CD4-positive, CD25-positive, alpha-beta regulatory T cell (primary cell): Measurements from ENCODE around the gene WNK3. TPM values are rescaled to one million over a fixed set of nuclear protein-coding genes. Genes with fewer than 3 reads are reported as not detected.

ENCODE experiments used
- ATAC-seq, 2 donors: fragments of 150-1000 bp; cut with Tn5 transposase; one replicate each; pipeline ENCODE4 v1.10.0; 2021; ENCODE audit warnings: low read depth in 2 of 2, moderate number of reproducible peaks in 2 of 2, moderate library complexity in 1 of 2
- DNase-seq, 3 donors: peaks; one replicate each; pipeline versions ENCODE4 v3.0.0 to v3.0.0-alpha.2; 2012 to 2022; ENCODE audit warnings: mixed read lengths in 1 of 3
- H3K27ac ChIP-seq: one replicate; pipeline ENCODE4 v1.7.0; 2013; ENCODE audit warnings: mild to moderate bottlenecking, low read length; ENCODE audit not compliant: insufficient read depth, poor library complexity, severe bottlenecking
- H3K27me3 ChIP-seq: one replicate; pipeline ENCODE4 v1.7.0; 2013; ENCODE audit warnings: low read length; ENCODE audit not compliant: control insufficient read depth, insufficient read depth
- H3K36me3 ChIP-seq: one replicate; pipeline ENCODE4 v1.7.0; 2013; ENCODE audit warnings: mild to moderate bottlenecking, low read length, moderate library complexity; ENCODE audit not compliant: control insufficient read depth, insufficient read depth
- H3K4me1 ChIP-seq: 2 replicates; pipeline ENCODE4 v1.7.0; 2013; ENCODE audit warnings: mild to moderate bottlenecking, low read length; ENCODE audit not compliant: insufficient read depth, control insufficient read depth, poor library complexity, severe bottlenecking
- H3K4me3 ChIP-seq: one replicate; pipeline ENCODE4 v1.7.0; 2013; ENCODE audit warnings: low read depth, mild to moderate bottlenecking, low read length, moderate library complexity
- H3K9me3 ChIP-seq, 2 experiments: 1 replicate in 1 of 2; 2 replicates in 1 of 2; pipeline ENCODE4 v1.7.0; 2013; ENCODE audit warnings: low read length in 2 of 2, mild to moderate bottlenecking in 1 of 2, moderate library complexity in 1 of 2; ENCODE audit not compliant: control insufficient read depth in 2 of 2
- H3K27ac Mint-ChIP-seq, 3 donors: one replicate each; pipeline ENCODE4 v1.8.0; 2020 to 2022; ENCODE audit warnings: mild to moderate bottlenecking in 3 of 3, mixed read lengths in 3 of 3, moderate library complexity in 2 of 3
- H3K27me3 Mint-ChIP-seq: one replicate; pipeline ENCODE4 v1.8.0; 2022; ENCODE audit warnings: mild to moderate bottlenecking, mixed read lengths
- H3K36me3 Mint-ChIP-seq: one replicate; pipeline ENCODE4 v1.8.0; 2020; ENCODE audit warnings: mixed read lengths
- H3K4me1 Mint-ChIP-seq, 4 donors: one replicate each; pipeline ENCODE4 v1.8.0; 2020 to 2022; ENCODE audit warnings: mixed read lengths in 4 of 4, mild to moderate bottlenecking in 1 of 4
- H3K4me3 Mint-ChIP-seq, 4 donors: one replicate each; pipeline ENCODE4 v1.8.0; 2020 to 2022; ENCODE audit warnings: mild to moderate bottlenecking in 4 of 4, mixed read lengths in 4 of 4, moderate library complexity in 3 of 4
- H3K9me3 Mint-ChIP-seq, 7 donors: one replicate each; pipeline ENCODE4 v1.8.0; 2020 to 2022; ENCODE audit warnings: mixed read lengths in 7 of 7, mild to moderate bottlenecking in 3 of 7, moderate library complexity in 2 of 7
- polyA plus RNA-seq, 4 donors: library from polyadenylated mRNA; unstranded; fragments of 300-500 nt; fragmentation: Illumina TruSeq; gene quantifications; one replicate each; pipeline ENCODE4 v1.2.3, GENCODE V29; 2021
- total RNA-seq: library from RNA; stranded (reverse); gene quantifications from one replicate; pipeline ENCODE4 v1.2.3, GENCODE V29; 2022

WNK3 gene
- total and polyA plus RNA-seq, 5 donors from 2014 or later = 0.06 TPM; not detected in 4

DNA sequence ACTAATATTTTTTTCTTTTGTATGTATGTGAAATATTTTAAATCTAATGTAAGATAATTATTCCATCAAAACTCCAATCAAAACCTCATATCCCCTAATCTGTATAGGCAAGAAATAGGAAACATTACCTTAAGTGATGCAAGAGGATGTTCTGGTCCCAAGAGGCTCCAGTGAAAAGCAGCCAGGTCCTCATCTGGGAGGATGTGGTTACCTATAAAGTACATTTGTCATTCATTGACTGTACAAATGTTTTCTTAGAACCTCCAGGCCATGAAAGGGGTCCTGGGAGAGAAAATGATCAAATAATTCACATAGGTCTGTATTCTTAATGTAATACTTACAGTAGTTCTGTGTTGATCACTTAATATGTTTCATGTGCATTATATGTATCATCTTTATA is 200.3 kb downstream of the WNK3 start:
- no peaks in the 10 kb centered on the region for H3K9me3 ChIP-seq
- ATAC-seq = no peak
- Mint-ChIP-seq H3K9me3 (no peaks in the 10 kb centered on the region), H3K27me3 (no peaks in the 10 kb centered on the region), H3K36me3 (peaks cover 20% of the 10 kb centered on the region), H3K27ac (no peak overlapping the region), H3K4me1 (peaks cover 0 to 5% (median 0%) of the 10 kb centered on the region in 4 donors), H3K4me3 (no peak overlapping the region)
- H3K27ac ChIP-seq = no peak overlapping the region
- H3K36me3 ChIP-seq = no peaks in the 10 kb centered on the region
- no peaks in the 10 kb centered on the region for H3K4me1 ChIP-seq
- H3K4me3 ChIP-seq = no peak overlapping the region
- DNase-seq = peak in 1 of 3 donors; percentile 15
- H3K27me3 ChIP-seq = no peaks in the 10 kb centered on the region

Other genes with a start within 250 kb of the WNK3 start
- 12.7 TPM for gene FAM120C, start 174.8 kb downstream of the WNK3 start, total RNA-seq
- gene FAM120C, start 174.8 kb downstream of the WNK3 start, polyA plus RNA-seq = 1 to 10 TPM; 3.3 to 6.5 (median 5.1) TPM
- 42.0 TPM for gene TSR2, start 82.4 kb upstream of the WNK3 start, total RNA-seq
- gene TSR2, start 82.4 kb upstream of the WNK3 start, polyA plus RNA-seq = 10 to 100 TPM; 54.0 to 83.0 (median 65.0) TPM
- not detected for gene FGD1, start 138.2 kb upstream of the WNK3 start, total RNA-seq
- 1 to 10 TPM in 1 of 4 donors, under 1 TPM in 3; 0.76 to 1.0 (median 0.85) TPM for gene FGD1, start 138.2 kb upstream of the WNK3 start, polyA plus RNA-seq
- 38.5 TPM for gene GNL3L, start 172.2 kb upstream of the WNK3 start, total RNA-seq
- 10 to 100 TPM; 21.7 to 27.1 (median 23.5) TPM for gene GNL3L, start 172.2 kb upstream of the WNK3 start, polyA plus RNA-seq